Panc1 (cell line): Measurements from ENCODE around the gene CCDC34. TPM values are rescaled to one million over a fixed set of nuclear protein-coding genes. Genes with fewer than 3 reads are reported as not detected.

ENCODE experiments used
- ATAC-seq: fragments of 200-7000 bp; cut with Tn5 transposase; 2 replicates; pipeline ENCODE4 v1.9.1; 2020; ENCODE audit warnings: mild to moderate bottlenecking, moderate library complexity
- BruUV-seq: library from RNA; stranded (reverse); fragments of 400-500 nt; replicated peaks from 2 replicates; lab custom pipeline; 2021; lab: Mats Ljungman, UMichigan
- CTCF ChIA-PET: fragments of 300-600 bp; sonication (Branson Sonifier 250); formaldehyde crosslinking; loops from one replicate; lab custom pipeline; 2022; ENCODE audit warnings: antibody characterized with exemption; lab: Charles Lee
- POLR2A ChIA-PET: fragments of 300-600 bp; sonication (Branson Sonifier 250); formaldehyde crosslinking; loops from one replicate; lab custom pipeline; 2022; ENCODE audit warnings: antibody characterized with exemption; lab: Charles Lee
- DNase-seq: peaks from one replicate; pipeline ENCODE4 v3.0.0-alpha.2; 2010; ENCODE audit warnings: low read depth, low spot score
- H3K27ac ChIP-seq: 2 replicates; pipeline ENCODE4 v1.5.1; 2011; ENCODE audit warnings: mild to moderate bottlenecking, low read length, inconsistent platforms
- H3K27me3 ChIP-seq: fragments of 200-500 bp; sonication (Bioruptor generic); 2 replicates; pipeline ENCODE4 v1.6.0; 2014; ENCODE audit warnings: low read length, inconsistent platforms; ENCODE audit not compliant: control insufficient read depth, insufficient read depth
- H3K36me3 ChIP-seq: fragments of 200-500 bp; sonication (Bioruptor generic); 2 replicates; pipeline ENCODE4 v1.5.1; 2014; ENCODE audit warnings: inconsistent platforms, mild to moderate bottlenecking, low read length, moderate library complexity; ENCODE audit not compliant: control insufficient read depth, insufficient read depth
- H3K4me1 ChIP-seq: 2 replicates; pipeline ENCODE4 v1.5.1; 2011; ENCODE audit warnings: inconsistent platforms, mild to moderate bottlenecking, low read length, moderate library complexity; ENCODE audit not compliant: control insufficient read depth, insufficient read depth
- H3K4me3 ChIP-seq, 2 experiments: 2 replicates each; pipeline ENCODE4 v1.5.1; 2011 to 2012; ENCODE audit warnings: low read depth in 2 of 2, low read length in 2 of 2, mild to moderate bottlenecking in 2 of 2, inconsistent platforms in 1 of 2, moderate library complexity in 1 of 2
- H3K9me3 ChIP-seq: fragments of 200-500 bp; sonication (Bioruptor generic); 2 replicates; pipeline ENCODE4 v1.5.1; 2014; ENCODE audit warnings: low read depth, mild to moderate bottlenecking, inconsistent platforms, low read length, moderate library complexity; ENCODE audit not compliant: control insufficient read depth, insufficient read depth
- CTCF ChIP-seq: fragments of 450-650 bp; IDR thresholded peaks from 2 replicates; pipeline ENCODE4 v1.5.1; 2017; ENCODE audit warnings: mild to moderate bottlenecking
- POLR2AphosphoS5 ChIP-seq: IDR thresholded peaks from 2 replicates; pipeline ENCODE4 v1.6.1; 2012; ENCODE audit warnings: mild to moderate bottlenecking, low read depth, low read length, moderate library complexity
- SIN3A ChIP-seq: IDR thresholded peaks from 2 replicates; pipeline ENCODE4 v1.6.1; 2012; ENCODE audit warnings: low read depth, mild to moderate bottlenecking, low read length, moderate library complexity, borderline replicate concordance; ENCODE audit not compliant: insufficient read depth
- TCF7L2 ChIP-seq: IDR thresholded peaks from 2 replicates; pipeline ENCODE4 v1.6.1; 2011; ENCODE audit warnings: mild to moderate bottlenecking, low read depth, low read length, inconsistent platforms
- in situ Hi-C: cut with HindIII; loops from 2 replicates; pipeline ENCODE4 v1.10.0; 2016; ENCODE audit warnings: low sequenced_read_pairs, low pct_unique_long_range_greater_than_20kb
- intact Hi-C: fragments of 100-400 bp; cut with micrococcal nuclease; formaldehyde crosslinking; loops from one replicate; pipeline ENCODE4 v1.10.0; 2022; ENCODE audit not compliant: unreplicated experiment
- total RNA-seq: library from RNA; stranded (reverse); gene quantifications from one replicate; pipeline ENCODE4 v1.2.1, GENCODE V29; 2021; ENCODE audit not compliant: unreplicated experiment
- TF ChIP-seq, protein P1 (sequence below), 2 experiments: IDR thresholded peaks; 2 replicates each; pipeline ENCODE4 v1.6.1; 2011 to 2012; ENCODE audit warnings: low read depth in 2 of 2, control low read depth in 1 of 2, low read length in 1 of 2, mild to moderate bottlenecking in 1 of 2, moderate library complexity in 1 of 2; ENCODE audit not compliant: insufficient read depth in 1 of 2

CCDC34 gene
- total RNA-seq, 1 experiment from 2014 or later: 28.3 TPM

GRCh38 chr11:27354359-27354965 lies 8.6 kb downstream of the CCDC34 start:
- Histone ChIP-seq H3K27ac (no peak overlapping the region; the same call in 1 of the 2 replicates), H3K27me3 (no peaks in the 10 kb centered on the region), H3K9me3 (no peaks in the 10 kb centered on the region), H3K4me1 (no peaks in the 10 kb centered on the region; the same call in 1 of the 2 replicates), H3K4me3 (no peak overlapping the region), H3K36me3 (0 out of 2 replicates have a peak, but pooled peaks cover 3% of the 10 kb centered on the region)
- DNase-seq (no peak), ATAC-seq (no peak)
- intact Hi-C loops: no loop called here
- CTCF ChIA-PET: no interaction called here
- POLR2A ChIA-PET: no interaction called here
- TF ChIP-seq SIN3A (no peak), CTCF (no peak), TCF7L2 (no peak), POLR2AphosphoS5 (no peak)
- TF ChIP-seq, protein P1, sequence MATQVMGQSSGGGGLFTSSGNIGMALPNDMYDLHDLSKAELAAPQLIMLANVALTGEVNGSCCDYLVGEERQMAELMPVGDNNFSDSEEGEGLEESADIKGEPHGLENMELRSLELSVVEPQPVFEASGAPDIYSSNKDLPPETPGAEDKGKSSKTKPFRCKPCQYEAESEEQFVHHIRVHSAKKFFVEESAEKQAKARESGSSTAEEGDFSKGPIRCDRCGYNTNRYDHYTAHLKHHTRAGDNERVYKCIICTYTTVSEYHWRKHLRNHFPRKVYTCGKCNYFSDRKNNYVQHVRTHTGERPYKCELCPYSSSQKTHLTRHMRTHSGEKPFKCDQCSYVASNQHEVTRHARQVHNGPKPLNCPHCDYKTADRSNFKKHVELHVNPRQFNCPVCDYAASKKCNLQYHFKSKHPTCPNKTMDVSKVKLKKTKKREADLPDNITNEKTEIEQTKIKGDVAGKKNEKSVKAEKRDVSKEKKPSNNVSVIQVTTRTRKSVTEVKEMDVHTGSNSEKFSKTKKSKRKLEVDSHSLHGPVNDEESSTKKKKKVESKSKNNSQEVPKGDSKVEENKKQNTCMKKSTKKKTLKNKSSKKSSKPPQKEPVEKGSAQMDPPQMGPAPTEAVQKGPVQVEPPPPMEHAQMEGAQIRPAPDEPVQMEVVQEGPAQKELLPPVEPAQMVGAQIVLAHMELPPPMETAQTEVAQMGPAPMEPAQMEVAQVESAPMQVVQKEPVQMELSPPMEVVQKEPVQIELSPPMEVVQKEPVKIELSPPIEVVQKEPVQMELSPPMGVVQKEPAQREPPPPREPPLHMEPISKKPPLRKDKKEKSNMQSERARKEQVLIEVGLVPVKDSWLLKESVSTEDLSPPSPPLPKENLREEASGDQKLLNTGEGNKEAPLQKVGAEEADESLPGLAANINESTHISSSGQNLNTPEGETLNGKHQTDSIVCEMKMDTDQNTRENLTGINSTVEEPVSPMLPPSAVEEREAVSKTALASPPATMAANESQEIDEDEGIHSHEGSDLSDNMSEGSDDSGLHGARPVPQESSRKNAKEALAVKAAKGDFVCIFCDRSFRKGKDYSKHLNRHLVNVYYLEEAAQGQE (IDR thresholded peaks at IDR 0.05; ENCODE audit: insufficient read depth in 1 of 2, low read depth in 2 of 2, low read length in 1 of 2): no peak
- in situ Hi-C loops: no loop called here
- no TSS peak for BruUV-seq

DNA sequence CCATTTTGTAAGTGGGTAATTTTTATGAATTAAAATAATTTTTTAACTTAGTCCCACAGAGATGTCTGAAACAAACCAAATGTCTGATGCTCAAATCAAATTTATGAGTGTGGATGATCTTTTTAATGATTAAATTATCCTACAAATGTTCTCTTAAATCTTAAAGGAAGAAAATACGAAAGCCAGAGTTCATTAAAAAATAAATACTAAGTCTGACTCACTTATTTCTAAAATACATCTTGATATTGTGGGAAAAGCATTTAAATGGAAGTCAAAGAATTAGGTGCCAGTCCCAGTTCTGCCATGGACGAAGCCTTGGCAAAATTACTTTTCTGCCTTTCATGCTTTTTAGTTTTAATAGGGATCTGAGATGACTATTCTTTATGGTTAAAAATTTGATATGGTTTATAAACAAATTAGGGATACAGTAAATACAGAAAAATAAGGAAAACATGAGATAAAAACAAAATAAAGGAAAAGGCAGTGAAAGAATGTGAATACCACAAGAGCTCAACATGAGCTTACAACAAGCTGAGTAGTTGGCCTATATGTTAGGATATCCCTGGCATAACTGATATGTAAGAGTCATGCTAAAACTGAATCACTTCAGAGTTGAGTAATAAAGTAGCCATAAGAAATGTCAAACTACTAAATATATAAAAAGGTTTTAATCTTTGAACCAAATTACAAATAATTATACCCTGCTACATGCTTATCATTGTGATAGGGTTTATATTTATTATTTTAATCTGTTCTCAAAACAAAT lies 9.2 kb downstream of the CCDC34 start:
- ATAC-seq (no peak), DNase-seq (no peak)
- intact Hi-C loops: no loop called here
- POLR2A ChIA-PET: no interaction called here
- Histone ChIP-seq H3K4me3 (no peak overlapping the region), H3K36me3 (peaks cover 6% of the 10 kb centered on the region; the same call in 1 of the 2 replicates), H3K9me3 (no peaks in the 10 kb centered on the region), H3K27ac (peak overlapping the region; percentile 9; the same call in 1 of the 2 replicates), H3K27me3 (no peaks in the 10 kb centered on the region), H3K4me1 (peaks cover under 1% of the 10 kb centered on the region; the same call in 1 of the 2 replicates)
- no TSS peak for BruUV-seq
- CTCF ChIA-PET: no interaction called here
- in situ Hi-C loops: no loop called here
- no peak for TF ChIP-seq SIN3A
- no peak for TF ChIP-seq POLR2AphosphoS5
- no peak for TF ChIP-seq TCF7L2
- TF ChIP-seq, protein P1 (IDR thresholded peaks at IDR 0.05; ENCODE audit: insufficient read depth in 1 of 2, low read depth in 2 of 2, low read length in 1 of 2): no peak
- no peak for TF ChIP-seq CTCF
